HCT116 (cell line): ENCODE measurements around the gene DENND1A. TPM values are rescaled to one million over a fixed set of nuclear protein-coding genes. Genes with fewer than 3 reads are reported as not detected.

Experiments used
- ATAC-seq: fragments of 200-7000 bp; cut with Tn5 transposase; 2 replicates; pipeline ENCODE4 v1.9.1; 2020; ENCODE audit warnings: mild to moderate bottlenecking, moderate library complexity
- BruUV-seq: library from RNA; stranded (reverse); fragments of 400-500 nt; replicated peaks from 2 replicates; lab custom pipeline; 2021; lab: Mats Ljungman, UMichigan
- CTCF ChIA-PET: fragments of 300-600 bp; sonication (Branson Sonifier 250); formaldehyde crosslinking; loops from one replicate; lab custom pipeline; 2021; ENCODE audit warnings: antibody characterized with exemption; lab: Charles Lee
- POLR2A ChIA-PET: fragments of 300-600, 350-600 bp; sonication (Branson Sonifier 250); formaldehyde crosslinking; loops from one replicate; lab custom pipeline; 2021; ENCODE audit warnings: antibody characterized with exemption; lab: Charles Lee
- RAD21 ChIA-PET, 2 experiments: fragments of 300-600 bp; sonication (Branson Sonifier 250); formaldehyde crosslinking; loops; one replicate each; lab custom pipeline; 2023; ENCODE audit warnings: low total read pairs in 2 of 2; ENCODE audit not compliant: uncharacterized antibody in 2 of 2, unreplicated experiment in 2 of 2, low non-redundant PET in 1 of 2; lab: Charles Lee
- DNase-seq: peaks from one replicate; pipeline ENCODE4 v3.0.0-alpha.2; 2010; ENCODE audit warnings: low read depth, low spot score
- H2AFZ ChIP-seq: fragments of 200-600 bp; shearing (Covaris generic), sonication (generic); 2 replicates; pipeline ENCODE4 v1.6.1; 2017; ENCODE audit warnings: low read depth, mixed run types, mixed read lengths, antibody characterized with exemption, low read length; ENCODE audit not compliant: poor library complexity, severe bottlenecking
- H3K27ac ChIP-seq: 2 replicates; pipeline ENCODE4 v1.5.1; 2012; ENCODE audit warnings: low read depth, low read length
- H3K27me3 ChIP-seq: fragments of 200-600 bp; sonication (generic); 2 replicates; pipeline ENCODE4 v1.6.1; 2016; ENCODE audit warnings: mixed run types, low read length, mixed read lengths; ENCODE audit not compliant: insufficient read depth
- H3K36me3 ChIP-seq, 2 experiments: fragments of 200-500 bp in 1 of 2; fragments of 200-600 bp in 1 of 2; sonication (Bioruptor generic) in 1 of 2; sonication (generic) in 1 of 2; 2 replicates each; pipeline versions ENCODE4 v1.5.1 to v1.6.1; 2014 to 2016; ENCODE audit warnings: low read length in 2 of 2, inconsistent platforms in 1 of 2, mixed read lengths in 1 of 2, mixed run types in 1 of 2; ENCODE audit not compliant: insufficient read depth in 2 of 2, control insufficient read depth in 1 of 2
- H3K4me1 ChIP-seq, 2 experiments: fragments of 200-600 bp in 1 of 2; sonication (generic) in 1 of 2; 2 replicates each; pipeline versions ENCODE4 v1.5.1 to v1.6.1; 2012 to 2017; ENCODE audit warnings: low read length in 2 of 2, inconsistent platforms in 1 of 2, mild to moderate bottlenecking in 1 of 2, mixed read lengths in 1 of 2, mixed run types in 1 of 2, moderate library complexity in 1 of 2; ENCODE audit not compliant: insufficient read depth in 2 of 2, control insufficient read depth in 1 of 2
- H3K4me2 ChIP-seq: fragments of 200-600 bp; sonication (generic); 2 replicates; pipeline ENCODE4 v1.6.1; 2017; ENCODE audit warnings: mixed run types, low read length, mixed read lengths
- H3K4me3 ChIP-seq, 2 experiments: fragments of 200-600 bp in 1 of 2; sonication (generic) in 1 of 2; replicated peaks in 1 of 2; 2 replicates each; pipeline ENCODE4 v1.5.1; 2011 to 2016; ENCODE audit warnings: low read length in 2 of 2, control low read depth in 1 of 2, low read depth in 1 of 2, mild to moderate bottlenecking in 1 of 2, mixed read lengths in 1 of 2, mixed run types in 1 of 2
- H3K79me2 ChIP-seq: fragments of 200-600 bp; sonication (generic); 2 replicates; pipeline ENCODE4 v1.6.1; 2017; ENCODE audit warnings: mild to moderate bottlenecking, mixed run types, low read length, moderate library complexity, mixed read lengths; ENCODE audit not compliant: insufficient read depth
- H3K9ac ChIP-seq: fragments of 200-600 bp; sonication (generic); 2 replicates; pipeline ENCODE4 v1.6.1; 2016; ENCODE audit warnings: low read length, mixed read lengths
- H3K9me2 ChIP-seq: fragments of 200-600 bp; sonication (generic), shearing (Covaris generic); 2 replicates; pipeline ENCODE4 v1.6.1; 2017; ENCODE audit warnings: mixed run types, mild to moderate bottlenecking, moderate library complexity; ENCODE audit not compliant: insufficient read depth
- H3K9me3 ChIP-seq, 2 experiments: fragments of 200-500 bp in 1 of 2; fragments of 200-600 bp in 1 of 2; sonication (Bioruptor generic) in 1 of 2; sonication (generic) in 1 of 2; 2 replicates each; pipeline ENCODE4 v1.6.1; 2014 to 2017; ENCODE audit warnings: low read length in 2 of 2, mixed read lengths in 2 of 2, inconsistent platforms in 1 of 2, low read depth in 1 of 2, mild to moderate bottlenecking in 1 of 2, mixed run types in 1 of 2, moderate library complexity in 1 of 2; ENCODE audit not compliant: control insufficient read depth in 1 of 2, insufficient read depth in 1 of 2
- H4K20me1 ChIP-seq: fragments of 200-600 bp; sonication (generic), shearing (Covaris generic); 2 replicates; pipeline ENCODE4 v1.6.1; 2017; ENCODE audit warnings: mixed run types, mild to moderate bottlenecking, moderate library complexity; ENCODE audit not compliant: insufficient read depth
- CBX3 ChIP-seq: IDR thresholded peaks from 2 replicates; pipeline ENCODE4 v1.6.1; 2012; ENCODE audit warnings: low read depth
- CEBPB ChIP-seq: IDR thresholded peaks from 2 replicates; pipeline ENCODE4 v1.6.1; 2012; ENCODE audit warnings: low read depth
- EZH2phosphoT487 ChIP-seq: fragments of 200-600 bp; IDR thresholded peaks from 2 replicates; pipeline ENCODE4 v1.6.1; 2018; ENCODE audit warnings: antibody characterized with exemption, borderline replicate concordance
- JUND ChIP-seq: IDR thresholded peaks from 2 replicates; pipeline ENCODE4 v1.6.1; 2012
- POLR2AphosphoS5 ChIP-seq: IDR thresholded peaks from 2 replicates; pipeline ENCODE4 v1.6.1; 2011; ENCODE audit warnings: mild to moderate bottlenecking, low read depth, low read length, moderate library complexity
- RAD21 ChIP-seq: IDR thresholded peaks from 2 replicates; pipeline ENCODE4 v1.6.1; 2012; ENCODE audit warnings: low read depth, mild to moderate bottlenecking
- SIN3A ChIP-seq: IDR thresholded peaks from 2 replicates; pipeline ENCODE4 v1.6.1; 2012; ENCODE audit warnings: low read depth
- SP1 ChIP-seq: IDR thresholded peaks from 2 replicates; pipeline ENCODE4 v1.6.1; 2012; ENCODE audit warnings: low read depth
- ZFX ChIP-seq: fragments of 450-650 bp; IDR thresholded peaks from 2 replicates; pipeline ENCODE4 v1.6.1; 2017
- ZNF274 ChIP-seq: fragments of 200-500 bp; sonication (Bioruptor generic); IDR thresholded peaks from 2 replicates; pipeline ENCODE4 v1.6.1; 2014; ENCODE audit warnings: mild to moderate bottlenecking, low read depth, low read length, inconsistent platforms
- intact Hi-C: fragments of 100-400 bp; cut with micrococcal nuclease; formaldehyde crosslinking; loops from 2 replicates; pipeline ENCODE4 v1.10.0; 2022
- total RNA-seq: library from RNA; stranded (reverse); gene quantifications from one replicate; pipeline ENCODE4 v1.2.1, GENCODE V29; 2021; ENCODE audit not compliant: unreplicated experiment
- TF ChIP-seq, protein P1 (sequence below), 3 experiments: fragments of 200-600 bp in 1 of 3; sonication (generic) in 1 of 3; IDR thresholded peaks in 2 of 3; conservative IDR thresholded peaks in 1 of 3; 2 replicates each; pipeline ENCODE4 v1.5.1; 2012 to 2017; ENCODE audit warnings: low read depth in 2 of 3, low read length in 2 of 3, antibody characterized with exemption in 1 of 3, borderline replicate concordance in 1 of 3, control low read depth in 1 of 3, mild to moderate bottlenecking in 1 of 3, mixed read lengths in 1 of 3, mixed run types in 1 of 3, moderate library complexity in 1 of 3; ENCODE audit not compliant: insufficient read depth in 1 of 3

The DENND1A gene
- total RNA-seq, 1 experiment from 2014 or later, result 33.0 TPM

DNA sequence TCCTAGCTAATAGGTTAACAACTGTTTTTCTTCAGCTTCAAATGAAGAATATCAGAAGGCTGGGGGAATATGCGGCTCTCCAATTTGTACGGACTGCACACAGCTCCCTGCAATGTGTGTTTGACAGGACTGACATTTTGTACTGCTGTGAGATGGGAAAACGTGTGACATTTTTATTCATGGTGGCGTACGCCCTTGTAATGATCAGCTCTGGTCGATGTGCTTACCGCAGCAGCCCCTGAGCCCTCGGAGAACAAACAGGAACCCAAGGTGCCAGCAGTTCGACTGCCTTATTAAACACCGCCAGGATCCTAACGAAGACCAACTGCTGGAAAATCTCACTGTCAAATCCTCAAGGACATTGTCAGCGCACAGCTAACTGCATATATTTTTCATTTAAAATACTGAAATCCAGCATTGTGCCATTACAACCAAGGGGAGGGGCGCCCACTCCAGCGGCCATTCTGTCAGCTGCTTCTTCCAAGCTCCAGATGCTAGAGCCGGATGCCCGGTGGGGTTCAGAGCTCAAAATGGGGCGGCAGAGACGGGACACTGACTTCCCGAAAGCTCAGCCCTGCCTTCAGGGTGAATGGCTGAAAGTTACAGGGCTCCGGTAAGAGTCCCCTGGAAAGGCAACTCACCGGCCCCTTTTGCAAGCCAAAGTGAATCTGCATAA is 507.2 kb downstream of the DENND1A start:
- TF ChIP-seq, protein P1, sequence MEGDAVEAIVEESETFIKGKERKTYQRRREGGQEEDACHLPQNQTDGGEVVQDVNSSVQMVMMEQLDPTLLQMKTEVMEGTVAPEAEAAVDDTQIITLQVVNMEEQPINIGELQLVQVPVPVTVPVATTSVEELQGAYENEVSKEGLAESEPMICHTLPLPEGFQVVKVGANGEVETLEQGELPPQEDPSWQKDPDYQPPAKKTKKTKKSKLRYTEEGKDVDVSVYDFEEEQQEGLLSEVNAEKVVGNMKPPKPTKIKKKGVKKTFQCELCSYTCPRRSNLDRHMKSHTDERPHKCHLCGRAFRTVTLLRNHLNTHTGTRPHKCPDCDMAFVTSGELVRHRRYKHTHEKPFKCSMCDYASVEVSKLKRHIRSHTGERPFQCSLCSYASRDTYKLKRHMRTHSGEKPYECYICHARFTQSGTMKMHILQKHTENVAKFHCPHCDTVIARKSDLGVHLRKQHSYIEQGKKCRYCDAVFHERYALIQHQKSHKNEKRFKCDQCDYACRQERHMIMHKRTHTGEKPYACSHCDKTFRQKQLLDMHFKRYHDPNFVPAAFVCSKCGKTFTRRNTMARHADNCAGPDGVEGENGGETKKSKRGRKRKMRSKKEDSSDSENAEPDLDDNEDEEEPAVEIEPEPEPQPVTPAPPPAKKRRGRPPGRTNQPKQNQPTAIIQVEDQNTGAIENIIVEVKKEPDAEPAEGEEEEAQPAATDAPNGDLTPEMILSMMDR (IDR thresholded peaks at IDR 0.05 in 2 of 3, conservative IDR thresholded peaks at IDR 0.05 in 1 of 3; ENCODE audit: borderline replicate concordance in 1 of 3, insufficient read depth in 1 of 3, low read depth in 2 of 3, low read length in 2 of 3), result no peak

DNA sequence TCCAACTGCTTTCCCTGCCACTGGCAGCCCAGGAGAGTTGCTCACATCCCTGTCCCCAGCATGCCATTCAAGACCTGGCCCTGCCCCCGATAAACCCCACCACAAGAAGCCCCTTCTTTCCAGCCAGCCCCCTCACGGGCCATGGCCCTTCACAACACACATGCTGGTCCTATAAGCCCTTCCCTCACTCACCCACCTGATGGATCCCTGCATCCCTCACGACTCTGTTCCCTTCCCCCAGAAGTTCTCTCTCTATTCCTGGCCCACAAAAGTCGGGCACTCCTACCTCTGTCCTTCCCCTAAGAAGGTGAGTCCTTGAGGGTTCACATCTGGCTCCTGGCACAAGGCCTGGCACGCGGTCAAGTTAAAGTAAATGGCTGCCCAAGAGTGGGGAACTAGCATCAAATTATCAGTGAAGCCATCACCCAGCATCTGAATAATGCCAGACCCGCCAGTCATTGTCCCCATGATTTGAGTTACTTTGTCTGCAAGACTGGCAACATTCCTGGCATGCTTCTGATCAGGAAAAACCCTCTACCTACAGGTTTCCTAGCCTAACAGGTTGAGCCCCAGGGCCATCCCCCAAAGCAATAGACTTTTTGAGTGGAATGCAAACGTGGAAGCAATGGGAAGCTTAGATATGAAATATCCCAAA is 508.0 kb downstream of the DENND1A start:
- no peaks in the 10 kb centered on the region for H4K20me1 ChIP-seq
- H3K27me3 ChIP-seq, result no peaks in the 10 kb centered on the region
- no peak overlapping the region for H2AFZ ChIP-seq
- intact Hi-C loops, result no loop called here
- ATAC-seq, result no peak
- H3K9ac ChIP-seq, result no peak overlapping the region
- ChIA-PET POLR2A (no interaction called here), CTCF (no interaction called here), RAD21 (no interaction called here)
- H3K27ac ChIP-seq, result no peak overlapping the region
- no peaks in the 10 kb centered on the region for H3K9me2 ChIP-seq
- BruUV-seq, result no TSS peak
- DNase-seq, result no peak
- no peak overlapping the region for H3K4me3 ChIP-seq
- no peaks in the 10 kb centered on the region for H3K9me3 ChIP-seq
- no peaks in the 10 kb centered on the region for H3K79me2 ChIP-seq
- no peaks in the 10 kb centered on the region for H3K4me1 ChIP-seq
- H3K4me2 ChIP-seq, result no peak overlapping the region
- H3K36me3 ChIP-seq, result no peaks in the 10 kb centered on the region
- no peak for TF ChIP-seq POLR2AphosphoS5
- TF ChIP-seq ZNF274, result no peak
- TF ChIP-seq EZH2phosphoT487, result no peak
- no peak for TF ChIP-seq SP1
- TF ChIP-seq CBX3, result no peak
- TF ChIP-seq SIN3A, result no peak
- TF ChIP-seq CEBPB, result no peak
- no peak for TF ChIP-seq RAD21
- TF ChIP-seq JUND, result no peak
- no peak for TF ChIP-seq ZFX
- TF ChIP-seq, protein P1 (IDR thresholded peaks at IDR 0.05 in 2 of 3, conservative IDR thresholded peaks at IDR 0.05 in 1 of 3; ENCODE audit: borderline replicate concordance in 1 of 3, insufficient read depth in 1 of 3, low read depth in 2 of 3, low read length in 2 of 3), result no peak

More for the DNA sequence above, 507.2 kb downstream of the DENND1A start:
- Histone ChIP-seq H3K27me3 (no peaks in the 10 kb centered on the region), H3K79me2 (no peaks in the 10 kb centered on the region), H3K4me2 (no peak overlapping the region), H3K9ac (no peak overlapping the region), H3K9me2 (no peaks in the 10 kb centered on the region), H2AFZ (no peak overlapping the region), H3K36me3 (no peaks in the 10 kb centered on the region), H3K27ac (no peak overlapping the region), H3K9me3 (no peaks in the 10 kb centered on the region), H3K4me3 (no peak overlapping the region), H4K20me1 (no peaks in the 10 kb centered on the region), H3K4me1 (no peaks in the 10 kb centered on the region)
- DNase-seq (no peak), ATAC-seq (no peak)
- CTCF ChIA-PET, result no interaction called here
- no TSS peak for BruUV-seq
- intact Hi-C loops, result no loop called here
- RAD21 ChIA-PET, result no interaction called here
- POLR2A ChIA-PET, result no interaction called here
